Measurements from ENCODE around the gene PNMA6A. TPM values are rescaled to one million over a fixed set of nuclear protein-coding genes. Genes with fewer than 3 reads are reported as not detected.
"Not testable (repeated sequence)": the region's sequence is repeated elsewhere in the genome, so short reads cannot be mapped to it uniquely, and the experiment has no call there.

Gene PNMA6A
- total and polyA plus RNA-seq, 2 donors: 0.72 to 1.7 TPM

DNA sequence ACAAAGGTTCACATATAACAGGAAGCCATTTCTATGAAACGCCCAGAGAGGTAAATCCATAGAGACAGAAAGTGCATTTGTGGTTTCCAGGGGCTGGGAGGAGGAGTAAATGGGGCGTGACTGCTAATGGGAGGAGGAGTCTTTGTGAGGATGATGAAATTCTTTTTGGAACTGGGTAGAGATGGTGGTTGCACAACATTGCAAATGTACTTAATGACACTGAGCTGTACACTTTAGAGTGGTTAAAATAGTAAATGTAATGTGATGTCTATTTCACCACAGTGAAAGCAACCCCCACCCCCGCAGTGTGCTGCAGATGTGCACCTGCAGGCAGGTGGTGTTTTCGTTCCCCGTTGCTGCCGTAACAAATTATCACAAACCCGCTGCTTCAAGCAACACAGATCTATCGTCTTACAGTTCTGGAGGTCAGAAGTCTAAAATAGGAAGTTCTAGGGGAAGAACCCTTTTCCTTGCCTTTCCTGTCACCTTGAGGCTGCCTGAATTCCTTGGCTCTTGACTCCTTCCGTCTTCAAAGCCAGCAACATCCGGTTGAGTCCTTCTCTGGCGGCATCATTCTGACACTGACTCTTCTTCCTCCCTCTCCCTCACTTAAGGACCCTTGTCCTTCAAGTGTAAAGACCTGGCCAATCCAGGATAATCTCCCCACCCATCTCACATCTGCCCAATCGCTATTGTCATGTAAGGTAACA is 34.0 kb downstream of the PNMA6A start:
- not testable (repeated sequence) for H3K27ac ChIP-seq (ENCODE audit: low read depth); DNase-seq (ENCODE audit: extremely low spot score); H3K4me3 ChIP-seq (ENCODE audit: low read depth, low read length); H3K36me3 ChIP-seq (ENCODE audit: insufficient read depth); H3K4me1 ChIP-seq (ENCODE audit: insufficient read depth)
- WGBS: 72% methylated on average over 2 of the region's 12 CpGs

DNA sequence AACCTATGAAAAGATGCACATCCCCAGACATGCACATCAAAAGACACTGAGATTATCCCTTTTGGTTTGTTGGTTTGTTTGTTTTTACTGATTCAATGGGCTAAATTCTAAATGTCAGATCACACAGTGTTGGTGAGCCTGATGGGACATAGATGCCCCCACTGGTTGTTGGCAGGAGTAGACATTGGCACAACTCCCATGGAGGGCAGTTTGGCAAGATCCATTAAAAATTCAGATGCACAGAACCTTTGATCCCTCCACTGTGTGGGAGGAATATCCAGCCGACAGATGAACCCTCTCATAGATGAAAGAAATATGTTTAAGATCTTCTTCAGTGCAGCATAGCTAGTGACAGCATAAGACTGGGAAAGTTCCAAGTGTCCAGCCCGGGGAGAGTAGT is 38.5 kb downstream of the PNMA6A start:
- H3K4me3 ChIP-seq (ENCODE audit: low read depth, low read length); H3K27ac ChIP-seq (ENCODE audit: low read depth); H3K36me3 ChIP-seq (ENCODE audit: insufficient read depth); DNase-seq (ENCODE audit: extremely low spot score); H3K4me1 ChIP-seq (ENCODE audit: insufficient read depth): not testable (repeated sequence)
- no CpG with 5 or more reads among the region's 2 CpGs for WGBS

DNA sequence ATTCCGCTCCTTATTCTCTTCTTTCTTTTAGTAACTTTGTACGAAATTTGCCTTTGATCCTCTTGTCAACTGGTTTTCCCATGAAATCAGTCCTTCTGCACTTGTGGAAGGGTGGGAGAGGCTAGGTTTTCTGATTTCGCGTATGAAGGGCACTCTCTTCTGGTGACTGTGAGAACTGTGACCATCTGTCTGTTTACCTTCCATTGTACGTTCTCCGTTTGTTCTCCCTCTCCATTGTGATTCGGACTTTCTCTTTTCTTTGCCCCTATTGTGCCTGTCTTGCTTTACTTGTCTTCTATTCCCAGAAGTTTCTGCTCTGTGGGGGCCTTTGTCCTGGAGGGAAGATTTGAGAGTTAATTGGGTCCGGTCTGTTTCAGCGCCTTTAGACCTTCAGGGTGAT is 41.6 kb downstream of the PNMA6A start:
- WGBS: no CpG with 5 or more reads among the region's 9 CpGs
- H3K27ac ChIP-seq (ENCODE audit: low read depth); H3K4me3 ChIP-seq (ENCODE audit: low read depth, low read length); H3K36me3 ChIP-seq (ENCODE audit: insufficient read depth); DNase-seq (ENCODE audit: extremely low spot score); H3K4me1 ChIP-seq (ENCODE audit: insufficient read depth): not testable (repeated sequence)

DNA sequence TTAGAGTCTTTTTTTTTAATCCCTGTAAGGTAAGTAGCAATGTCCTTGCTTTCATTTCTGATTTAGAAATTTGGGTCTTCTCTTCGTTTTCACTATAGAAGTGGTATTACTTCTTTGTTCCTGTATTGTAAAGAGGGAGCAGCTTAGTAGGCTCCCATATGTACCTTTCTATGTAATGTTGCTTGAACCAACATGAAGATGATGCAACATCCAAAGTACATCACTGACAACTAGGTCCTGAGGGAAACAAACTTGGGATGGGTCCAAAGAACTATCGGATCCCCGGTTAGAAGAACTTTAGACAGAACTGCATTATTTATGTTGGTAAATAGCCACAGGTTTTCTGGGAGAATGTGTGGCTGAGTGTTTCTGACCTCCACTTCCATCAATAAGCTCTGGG is 45.5 kb downstream of the PNMA6A start:
- not testable (repeated sequence) for H3K4me3 ChIP-seq (ENCODE audit: low read depth, low read length); H3K27ac ChIP-seq (ENCODE audit: low read depth); H3K4me1 ChIP-seq (ENCODE audit: insufficient read depth); DNase-seq (ENCODE audit: extremely low spot score); H3K36me3 ChIP-seq (ENCODE audit: insufficient read depth)
- no CpG with 5 or more reads among the region's 3 CpGs for WGBS

DNA sequence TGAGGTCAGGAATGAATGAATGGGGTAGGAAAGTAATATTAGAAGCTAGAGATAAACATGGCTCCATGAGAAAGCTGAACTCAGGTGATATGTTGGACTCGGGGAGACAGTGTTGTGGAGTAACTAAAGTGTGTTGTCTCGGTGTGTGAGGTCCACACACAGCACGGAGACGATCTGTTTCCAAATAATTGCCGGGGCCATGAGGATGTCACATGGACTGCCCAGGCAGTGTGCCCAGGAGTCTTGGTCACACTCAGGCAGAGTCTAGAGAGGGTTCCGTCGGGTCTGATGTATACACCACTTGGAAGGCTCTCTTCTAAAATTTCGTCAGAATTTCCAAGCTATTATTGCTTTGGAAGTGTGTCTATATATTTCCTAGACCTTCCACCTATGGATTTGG is 48.0 kb downstream of the PNMA6A start:
- not testable (repeated sequence) for H3K27ac ChIP-seq (ENCODE audit: low read depth); H3K4me1 ChIP-seq (ENCODE audit: insufficient read depth); DNase-seq (ENCODE audit: extremely low spot score); H3K36me3 ChIP-seq (ENCODE audit: insufficient read depth); H3K4me3 ChIP-seq (ENCODE audit: low read depth, low read length)
- WGBS: no CpG with 5 or more reads among the region's 8 CpGs

DNA sequence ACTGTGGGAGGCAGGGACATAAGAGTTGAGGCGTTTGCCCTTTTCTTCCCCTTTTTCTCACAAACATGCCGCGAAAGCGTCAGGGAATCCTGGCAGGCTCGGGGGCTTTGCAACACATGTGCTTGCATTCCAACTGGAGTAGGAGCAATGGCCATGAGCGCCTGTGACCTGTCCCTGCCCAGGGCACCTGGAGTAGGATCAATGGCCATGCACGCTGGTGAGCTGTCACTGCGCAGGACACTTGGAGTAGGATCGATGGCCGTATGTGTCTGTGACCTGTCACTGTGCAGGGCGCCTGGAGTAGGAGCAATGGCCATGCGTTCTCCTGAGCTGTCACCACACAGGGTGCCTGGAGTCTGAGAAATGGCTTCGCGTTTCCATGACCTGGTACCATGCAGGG is 51.2 kb downstream of the PNMA6A start:
- no CpG with 5 or more reads among the region's 14 CpGs for WGBS
- not testable (repeated sequence) for H3K4me3 ChIP-seq (ENCODE audit: low read depth, low read length); H3K36me3 ChIP-seq (ENCODE audit: insufficient read depth); H3K4me1 ChIP-seq (ENCODE audit: insufficient read depth); H3K27ac ChIP-seq (ENCODE audit: low read depth); DNase-seq (ENCODE audit: extremely low spot score)

Small RNA genes lying within 50 kb of the gene (small RNA-seq; reads per million reads assigned to genes)
- not detected for gene AC243428.1

Other genes with a start within 250 kb of the PNMA6A start
- 38.3 TPM for gene CETN2, start 241.7 kb upstream of the PNMA6A start, total RNA-seq
- 44.1 TPM for gene CETN2, start 241.7 kb upstream of the PNMA6A start, polyA plus RNA-seq
- gene NSDHL, start 241.4 kb upstream of the PNMA6A start, total RNA-seq: 6.2 TPM
- gene NSDHL, start 241.4 kb upstream of the PNMA6A start, polyA plus RNA-seq: 15.5 TPM
- gene ZNF185, start 174.4 kb upstream of the PNMA6A start, total RNA-seq: 9.7 TPM
- gene ZNF185, start 174.4 kb upstream of the PNMA6A start, polyA plus RNA-seq: 5.3 TPM
- not detected for gene PNMA5, start 78.3 kb upstream of the PNMA6A start, total RNA-seq
- gene PNMA5, start 78.3 kb upstream of the PNMA6A start, polyA plus RNA-seq: 0.04 TPM
- 0.42 TPM for gene PNMA3, start 16.0 kb upstream of the PNMA6A start, total RNA-seq
- gene PNMA3, start 16.0 kb upstream of the PNMA6A start, polyA plus RNA-seq: 0.08 TPM
- gene MAGEA1, start 106.8 kb downstream of the PNMA6A start, total RNA-seq: not detected
- not detected for gene MAGEA1, start 106.8 kb downstream of the PNMA6A start, polyA plus RNA-seq
- not detected for gene PNMA6F, start 249.3 kb downstream of the PNMA6A start, total RNA-seq
- gene PNMA6F, start 249.3 kb downstream of the PNMA6A start, polyA plus RNA-seq: not detected